Measurements from ENCODE around the gene CPE. TPM values are rescaled to one million over a fixed set of nuclear protein-coding genes. Genes with fewer than 3 reads are reported as not detected.

Gene CPE
- total and polyA plus RNA-seq, 4 donors = 3.0 to 5.6 (median 4.5) TPM

DNA sequence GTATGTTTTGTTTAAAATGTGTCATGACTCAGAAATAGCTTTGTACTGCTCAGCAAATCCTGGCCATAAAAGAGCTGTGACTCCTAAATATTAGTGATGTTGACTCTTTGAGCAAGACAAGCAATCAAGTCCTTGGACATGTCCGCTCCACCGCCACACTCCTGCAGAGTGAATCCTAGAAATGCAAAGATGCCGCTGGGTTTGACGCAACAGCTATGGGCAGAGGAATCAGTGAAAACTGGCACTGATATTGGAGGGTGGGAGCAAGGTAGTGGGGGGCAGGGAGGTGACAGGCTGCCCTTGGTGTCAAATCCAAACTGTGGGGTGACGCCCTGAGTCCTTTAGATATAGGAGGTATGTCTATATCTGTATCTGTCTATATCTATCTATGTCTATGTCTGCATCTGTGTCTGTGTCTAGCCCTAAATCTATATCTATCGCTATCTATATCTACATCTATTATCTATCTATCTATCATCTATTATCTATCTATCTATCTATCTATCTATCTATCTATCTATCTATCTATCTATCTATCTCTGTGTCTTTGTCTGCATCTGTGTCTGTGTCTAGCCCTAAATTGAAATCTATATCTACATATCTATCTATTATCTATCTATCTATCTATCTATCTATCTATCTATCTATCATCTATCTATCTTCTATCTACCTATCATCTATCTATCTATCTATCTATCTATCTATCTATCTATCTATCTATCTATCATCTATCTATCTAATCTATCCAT is 129.7 kb downstream of the CPE start (continued):
- TF ChIP-seq YY1 (IDR thresholded peaks at IDR 0.05) (no peak), SP1 (IDR thresholded peaks at IDR 0.05) (no peak), TAF1 (conservative IDR thresholded peaks at IDR 0.05) (no peak)

DNA sequence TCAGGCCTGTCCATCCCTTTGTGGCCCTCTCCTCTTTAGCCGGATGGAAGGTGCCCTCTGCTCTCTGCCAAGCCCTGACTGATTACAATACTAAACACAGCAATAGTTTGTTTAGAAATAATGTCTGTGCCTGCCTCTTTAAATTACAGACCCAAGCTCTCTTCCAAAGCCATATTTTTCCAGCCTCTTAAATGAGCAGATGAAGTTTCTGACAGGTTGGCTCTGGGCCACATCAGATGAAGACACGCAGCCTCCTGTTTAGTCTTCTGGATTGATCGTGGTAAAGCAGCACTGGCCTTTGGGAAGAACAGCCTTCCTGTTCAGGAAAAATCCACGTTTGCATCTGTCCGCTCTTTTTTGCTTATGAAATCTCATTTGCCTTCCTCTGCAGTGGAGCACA is 133.6 kb downstream of the CPE start:
- TF ChIP-seq, protein P1, sequence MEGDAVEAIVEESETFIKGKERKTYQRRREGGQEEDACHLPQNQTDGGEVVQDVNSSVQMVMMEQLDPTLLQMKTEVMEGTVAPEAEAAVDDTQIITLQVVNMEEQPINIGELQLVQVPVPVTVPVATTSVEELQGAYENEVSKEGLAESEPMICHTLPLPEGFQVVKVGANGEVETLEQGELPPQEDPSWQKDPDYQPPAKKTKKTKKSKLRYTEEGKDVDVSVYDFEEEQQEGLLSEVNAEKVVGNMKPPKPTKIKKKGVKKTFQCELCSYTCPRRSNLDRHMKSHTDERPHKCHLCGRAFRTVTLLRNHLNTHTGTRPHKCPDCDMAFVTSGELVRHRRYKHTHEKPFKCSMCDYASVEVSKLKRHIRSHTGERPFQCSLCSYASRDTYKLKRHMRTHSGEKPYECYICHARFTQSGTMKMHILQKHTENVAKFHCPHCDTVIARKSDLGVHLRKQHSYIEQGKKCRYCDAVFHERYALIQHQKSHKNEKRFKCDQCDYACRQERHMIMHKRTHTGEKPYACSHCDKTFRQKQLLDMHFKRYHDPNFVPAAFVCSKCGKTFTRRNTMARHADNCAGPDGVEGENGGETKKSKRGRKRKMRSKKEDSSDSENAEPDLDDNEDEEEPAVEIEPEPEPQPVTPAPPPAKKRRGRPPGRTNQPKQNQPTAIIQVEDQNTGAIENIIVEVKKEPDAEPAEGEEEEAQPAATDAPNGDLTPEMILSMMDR (IDR thresholded peaks at IDR 0.05; ENCODE audit: low read depth, low read length, missing input control) = no peak
- TF ChIP-seq FOXA2 (IDR thresholded peaks at IDR 0.05) (no peak), SP1 (IDR thresholded peaks at IDR 0.05) (no peak), FOXA1 (IDR thresholded peaks at IDR 0.05) (no peak), GABPA (IDR thresholded peaks at IDR 0.05 in 1 of 2, conservative IDR thresholded peaks at IDR 0.05 in 1 of 2) (no peak), HNF4G (IDR thresholded peaks at IDR 0.05) (no peak), YY1 (IDR thresholded peaks at IDR 0.05) (no peak), NR2F2 (IDR thresholded peaks at IDR 0.05) (no peak), JUND (IDR thresholded peaks at IDR 0.05) (no peak), TAF1 (conservative IDR thresholded peaks at IDR 0.05) (no peak), EGR1 (IDR thresholded peaks at IDR 0.05; ENCODE audit: low read depth in 2 of 2) (no peak), HNF4A (conservative IDR thresholded peaks at IDR 0.05) (no peak), RAD21 (IDR thresholded peaks at IDR 0.05) (no peak)
- TF ChIP-seq, protein P2, sequence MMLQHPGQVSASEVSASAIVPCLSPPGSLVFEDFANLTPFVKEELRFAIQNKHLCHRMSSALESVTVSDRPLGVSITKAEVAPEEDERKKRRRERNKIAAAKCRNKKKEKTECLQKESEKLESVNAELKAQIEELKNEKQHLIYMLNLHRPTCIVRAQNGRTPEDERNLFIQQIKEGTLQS (IDR thresholded peaks at IDR 0.05) = no peak
- TF ChIP-seq, protein P3, sequence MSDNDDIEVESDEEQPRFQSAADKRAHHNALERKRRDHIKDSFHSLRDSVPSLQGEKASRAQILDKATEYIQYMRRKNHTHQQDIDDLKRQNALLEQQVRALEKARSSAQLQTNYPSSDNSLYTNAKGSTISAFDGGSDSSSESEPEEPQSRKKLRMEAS (IDR thresholded peaks at IDR 0.05) = no peak
- TF ChIP-seq, protein P4, sequence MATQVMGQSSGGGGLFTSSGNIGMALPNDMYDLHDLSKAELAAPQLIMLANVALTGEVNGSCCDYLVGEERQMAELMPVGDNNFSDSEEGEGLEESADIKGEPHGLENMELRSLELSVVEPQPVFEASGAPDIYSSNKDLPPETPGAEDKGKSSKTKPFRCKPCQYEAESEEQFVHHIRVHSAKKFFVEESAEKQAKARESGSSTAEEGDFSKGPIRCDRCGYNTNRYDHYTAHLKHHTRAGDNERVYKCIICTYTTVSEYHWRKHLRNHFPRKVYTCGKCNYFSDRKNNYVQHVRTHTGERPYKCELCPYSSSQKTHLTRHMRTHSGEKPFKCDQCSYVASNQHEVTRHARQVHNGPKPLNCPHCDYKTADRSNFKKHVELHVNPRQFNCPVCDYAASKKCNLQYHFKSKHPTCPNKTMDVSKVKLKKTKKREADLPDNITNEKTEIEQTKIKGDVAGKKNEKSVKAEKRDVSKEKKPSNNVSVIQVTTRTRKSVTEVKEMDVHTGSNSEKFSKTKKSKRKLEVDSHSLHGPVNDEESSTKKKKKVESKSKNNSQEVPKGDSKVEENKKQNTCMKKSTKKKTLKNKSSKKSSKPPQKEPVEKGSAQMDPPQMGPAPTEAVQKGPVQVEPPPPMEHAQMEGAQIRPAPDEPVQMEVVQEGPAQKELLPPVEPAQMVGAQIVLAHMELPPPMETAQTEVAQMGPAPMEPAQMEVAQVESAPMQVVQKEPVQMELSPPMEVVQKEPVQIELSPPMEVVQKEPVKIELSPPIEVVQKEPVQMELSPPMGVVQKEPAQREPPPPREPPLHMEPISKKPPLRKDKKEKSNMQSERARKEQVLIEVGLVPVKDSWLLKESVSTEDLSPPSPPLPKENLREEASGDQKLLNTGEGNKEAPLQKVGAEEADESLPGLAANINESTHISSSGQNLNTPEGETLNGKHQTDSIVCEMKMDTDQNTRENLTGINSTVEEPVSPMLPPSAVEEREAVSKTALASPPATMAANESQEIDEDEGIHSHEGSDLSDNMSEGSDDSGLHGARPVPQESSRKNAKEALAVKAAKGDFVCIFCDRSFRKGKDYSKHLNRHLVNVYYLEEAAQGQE (IDR thresholded peaks at IDR 0.05) = no peak
- TF ChIP-seq, protein P5, sequence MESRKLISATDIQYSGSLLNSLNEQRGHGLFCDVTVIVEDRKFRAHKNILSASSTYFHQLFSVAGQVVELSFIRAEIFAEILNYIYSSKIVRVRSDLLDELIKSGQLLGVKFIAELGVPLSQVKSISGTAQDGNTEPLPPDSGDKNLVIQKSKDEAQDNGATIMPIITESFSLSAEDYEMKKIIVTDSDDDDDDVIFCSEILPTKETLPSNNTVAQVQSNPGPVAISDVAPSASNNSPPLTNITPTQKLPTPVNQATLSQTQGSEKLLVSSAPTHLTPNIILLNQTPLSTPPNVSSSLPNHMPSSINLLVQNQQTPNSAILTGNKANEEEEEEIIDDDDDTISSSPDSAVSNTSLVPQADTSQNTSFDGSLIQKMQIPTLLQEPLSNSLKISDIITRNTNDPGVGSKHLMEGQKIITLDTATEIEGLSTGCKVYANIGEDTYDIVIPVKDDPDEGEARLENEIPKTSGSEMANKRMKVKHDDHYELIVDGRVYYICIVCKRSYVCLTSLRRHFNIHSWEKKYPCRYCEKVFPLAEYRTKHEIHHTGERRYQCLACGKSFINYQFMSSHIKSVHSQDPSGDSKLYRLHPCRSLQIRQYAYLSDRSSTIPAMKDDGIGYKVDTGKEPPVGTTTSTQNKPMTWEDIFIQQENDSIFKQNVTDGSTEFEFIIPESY (IDR thresholded peaks at IDR 0.05) = no peak
- Histone ChIP-seq H3K9me3 (ENCODE audit: control insufficient read depth in 4 of 4, low read length in 3 of 4) (no peaks in the 10 kb centered on the region), H3K4me3 (ENCODE audit: low read depth in 1 of 3, low read length in 3 of 3) (no peak overlapping the region), H3K4me1 (ENCODE audit: control insufficient read depth in 4 of 4, insufficient read depth in 4 of 4, low read length in 3 of 4) (peaks cover 0 to under 1% (median 0%) of the 10 kb centered on the region in 4 donors), H3K27me3 (ENCODE audit: control insufficient read depth in 4 of 4, insufficient read depth in 4 of 4, low read length in 3 of 4) (peaks cover 0 to 3% (median 0%) of the 10 kb centered on the region in 4 donors), H3K9ac (ENCODE audit: low read depth in 1 of 2, low read length in 2 of 2) (no peak overlapping the region), H3K27ac (ENCODE audit: low read depth in 1 of 2, low read length in 2 of 2) (no peak overlapping the region), H3K36me3 (ENCODE audit: control insufficient read depth in 4 of 4, insufficient read depth in 3 of 4, low read depth in 1 of 4, low read length in 3 of 4) (no peaks in the 10 kb centered on the region)
- DNase-seq (ENCODE audit: low spot score) = no peak
- 71% methylated on average over 5 of the region's 5 CpGs for WGBS
